Upper lobe of left lung (tissue), 6 donors: ENCODE measurements around the gene KIAA0232. TPM values are rescaled to one million over a fixed set of nuclear protein-coding genes. Genes with fewer than 3 reads are reported as not detected.
A peak's percentile ranks its signal among the peaks of the same experiment; 100 is the strongest.

Experiments used
- ATAC-seq, 2 donors: fragments of 200-7000 bp; cut with Tn5 transposase; one replicate each; pipeline ENCODE4 v1.9.1; 2022; ENCODE audit warnings: mild to moderate bottlenecking in 2 of 2, moderate library complexity in 2 of 2; ENCODE audit not compliant: low FRiP score in 2 of 2
- DNase-seq, 2 donors: peaks; one replicate each; pipeline ENCODE4 v3.0.0-alpha.2; 2019 to 2020
- H3K27ac ChIP-seq, 4 donors: fragments of 200-600 bp; sonication (generic); one replicate each; pipeline ENCODE4 v1.5.1; 2016 to 2019
- H3K27me3 ChIP-seq, 4 donors: fragments of 200-600 bp; sonication (generic); one replicate each; pipeline ENCODE4 v1.5.1; 2017 to 2019
- H3K36me3 ChIP-seq, 4 donors: fragments of 200-600 bp; sonication (generic); one replicate each; pipeline ENCODE4 v1.5.1; 2016 to 2019
- H3K4me1 ChIP-seq, 4 donors: fragments of 200-600 bp; sonication (generic); one replicate each; pipeline ENCODE4 v1.5.1; 2018 to 2019
- H3K4me3 ChIP-seq, 4 donors: fragments of 200-600 bp; sonication (generic); one replicate each; pipeline ENCODE4 v1.5.1; 2017 to 2019; ENCODE audit warnings: mild to moderate bottlenecking in 2 of 4, moderate library complexity in 1 of 4
- H3K9me3 ChIP-seq, 4 donors: fragments of 200-600 bp; sonication (generic); one replicate each; pipeline ENCODE4 v1.5.1; 2018 to 2019
- CTCF ChIP-seq, 6 experiments: fragments of 450-650 bp in 4 of 6; fragments of 200-600 bp in 2 of 6; sonication (generic) in 2 of 6; IDR thresholded peaks; one replicate each; pipeline ENCODE4 v1.5.1; 2016 to 2019; ENCODE audit warnings: antibody characterized with exemption in 6 of 6
- EP300 ChIP-seq, 4 donors: sonication (generic); formaldehyde crosslinking; IDR thresholded peaks; one replicate each; pipeline ENCODE4 v1.5.1; 2017; ENCODE audit warnings: antibody characterized with exemption in 4 of 4, control low read depth in 2 of 4
- POLR2A ChIP-seq, 4 donors: fragments of 450-650 bp; IDR thresholded peaks; one replicate each; pipeline ENCODE4 v1.5.1; 2016 to 2017; ENCODE audit warnings: antibody characterized with exemption in 4 of 4, mild to moderate bottlenecking in 2 of 4
- POLR2AphosphoS5 ChIP-seq, 2 donors: sonication (generic); formaldehyde crosslinking; IDR thresholded peaks; one replicate each; pipeline ENCODE4 v1.5.1; 2017; ENCODE audit warnings: antibody characterized with exemption in 2 of 2
- WGBS, 2 donors: methylation state at CpG; one replicate each; pipeline ENCODE4 v1.1.5; 2017 to 2018; 5-methylcytosine and 5-hydroxymethylcytosine counted together
- total RNA-seq, 6 donors: library from RNA; depleted of rRNA in 4 of 6; stranded (reverse); fragments of >200 nt in 4 of 6; gene quantifications; one replicate each; pipeline versions ENCODE4 v1.1.0 to v1.2.1, GENCODE V29; 2016 to 2021
- donor health status: DM: no; HTN: no; CAD: no; lungs with moderate emphysema.
- donor health status: DM: no; HTN: yes; CAD: no; lungs with severe emphysema.

Gene KIAA0232
- total RNA-seq, 6 donors from 2014 or later: 22.6 to 45.0 (median 24.4) TPM

GRCh38 chr4:6892190-6892908 lies 109.8 kb downstream of the KIAA0232 start:
- DNase-seq (peak in 1 of 2 donors; percentile 73), ATAC-seq (peak; percentile 79 to 85)
- WGBS, 2 donors: 25 to 35% methylated on average over 9 to 20 of the region's 20 CpGs
- Histone ChIP-seq H3K4me3 (peak overlapping the region in 2 of 4 donors; percentile 10 to 22), H3K4me1 (peaks cover 17 to 20% (median 19%) of the 10 kb centered on the region in 4 donors), H3K27ac (peak overlapping the region; percentile 67 to 83 (median 79)), H3K27me3 (no peaks in the 10 kb centered on the region), H3K36me3 (no peaks in the 10 kb centered on the region), H3K9me3 (peaks cover 0 to 4% (median 0%) of the 10 kb centered on the region in 4 donors)
- TF ChIP-seq POLR2A (IDR thresholded peaks at IDR 0.05) (no peak), EP300 (IDR thresholded peaks at IDR 0.05) (peak in 1 of 4 donors; percentile 16), POLR2AphosphoS5 (IDR thresholded peaks at IDR 0.05) (peak; percentile 36 to 57), CTCF (IDR thresholded peaks at IDR 0.05) (peak in 2 of 6 experiments; percentile 19 to 33)

- H3K36me3 ChIP-seq: no peaks in the 10 kb centered on the region
- H3K4me1 ChIP-seq: peaks cover 17 to 20% (median 18%) of the 10 kb centered on the region in 4 donors
- no peak for DNase-seq
- no peak for TF ChIP-seq POLR2A (IDR thresholded peaks at IDR 0.05)
- no peak for TF ChIP-seq CTCF (IDR thresholded peaks at IDR 0.05)
- peak overlapping the region; percentile 67 to 83 (median 79) for H3K27ac ChIP-seq
- no peak for ATAC-seq
- H3K4me3 ChIP-seq: no peak overlapping the region
- WGBS, 2 donors: 71 to 82% methylated on average over 6 of the region's 6 CpGs
- H3K9me3 ChIP-seq: peaks cover 0 to 4% (median 0%) of the 10 kb centered on the region in 4 donors
- H3K27me3 ChIP-seq: no peaks in the 10 kb centered on the region
Measured at GRCh38 chr4:6892909-6893202, 110.3 kb downstream of the KIAA0232 start.

GRCh38 chr4:6893449-6894085 lies 111.0 kb downstream of the KIAA0232 start:
- DNase-seq: no peak
- peak overlapping the region in 2 of 4 donors; percentile 82 to 83 for H3K27ac ChIP-seq
- H3K36me3 ChIP-seq: no peaks in the 10 kb centered on the region
- H3K4me1 ChIP-seq: peaks cover 16 to 19% (median 18%) of the 10 kb centered on the region in 4 donors
- no peak overlapping the region for H3K4me3 ChIP-seq
- 64 to 67% methylated on average over 7 of the region's 7 CpGs for WGBS, 2 donors
- no peaks in the 10 kb centered on the region for H3K27me3 ChIP-seq
- TF ChIP-seq EP300 (IDR thresholded peaks at IDR 0.05) (no peak), POLR2A (IDR thresholded peaks at IDR 0.05) (no peak), POLR2AphosphoS5 (IDR thresholded peaks at IDR 0.05) (no peak), CTCF (IDR thresholded peaks at IDR 0.05) (no peak)
- peaks cover 0 to 4% (median 0%) of the 10 kb centered on the region in 4 donors for H3K9me3 ChIP-seq
- ATAC-seq: no peak

- DNase-seq: no peak
- H3K4me1 ChIP-seq: peaks cover 16 to 19% (median 18%) of the 10 kb centered on the region in 4 donors
- no peak for TF ChIP-seq POLR2AphosphoS5 (IDR thresholded peaks at IDR 0.05)
- no peak for TF ChIP-seq EP300 (IDR thresholded peaks at IDR 0.05)
- TF ChIP-seq POLR2A (IDR thresholded peaks at IDR 0.05): no peak
- TF ChIP-seq CTCF (IDR thresholded peaks at IDR 0.05): no peak
- 94 to 97% methylated on average over 3 of the region's 3 CpGs for WGBS, 2 donors
- no peaks in the 10 kb centered on the region for H3K36me3 ChIP-seq
- no peak for ATAC-seq
- peak overlapping the region in 1 of 4 donors; percentile 82 for H3K27ac ChIP-seq
- H3K4me3 ChIP-seq: no peak overlapping the region
- no peaks in the 10 kb centered on the region for H3K27me3 ChIP-seq
- H3K9me3 ChIP-seq: peaks cover 0 to 4% (median 0%) of the 10 kb centered on the region in 4 donors
Measured at GRCh38 chr4:6894086-6894478, 111.6 kb downstream of the KIAA0232 start.
